ENCODE results near the gene FAM114A1. TPM values are rescaled to one million over a fixed set of nuclear protein-coding genes. Genes with fewer than 3 reads are reported as not detected.
A peak's percentile ranks its signal among the peaks of the same experiment; 100 is the strongest.

FAM114A1 gene
- total and polyA plus RNA-seq, 2 of the 4 experiments (the other 2 are of a cell fraction), result 135 to 649 TPM

DNA sequence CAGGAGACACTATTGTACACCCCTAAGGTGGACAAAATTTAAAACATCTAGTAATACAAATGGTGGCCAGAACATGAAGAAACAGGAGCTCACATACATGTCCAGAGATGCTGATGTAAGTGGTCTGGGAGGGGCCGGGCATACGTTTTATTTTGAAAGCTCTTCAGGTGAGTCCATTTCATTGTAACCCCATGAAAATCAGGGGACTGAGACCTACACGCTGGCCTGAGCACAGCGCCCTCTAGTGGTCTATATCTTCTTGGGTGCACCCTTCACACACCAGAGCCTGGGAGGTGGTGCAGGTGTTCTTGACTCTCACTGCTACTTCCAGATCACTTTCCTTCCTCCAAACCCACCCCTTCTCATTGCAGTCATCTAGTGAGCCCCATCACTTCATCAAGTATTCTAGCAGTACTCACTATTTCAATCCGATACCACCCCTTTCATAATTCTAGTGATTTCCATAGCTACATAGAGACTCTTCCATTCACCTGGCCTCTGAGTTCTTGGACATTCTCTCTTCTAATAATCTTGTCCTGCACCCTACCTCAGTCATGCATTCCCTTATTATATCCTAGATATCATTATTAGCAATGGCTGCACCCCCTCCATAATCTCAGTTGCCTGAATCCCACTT is 6.7 kb upstream of the FAM114A1 start (continued):
- no peak for TF ChIP-seq NFE2L2 (IDR thresholded peaks at IDR 0.05; ENCODE audit: low read depth, low read length)

DNA sequence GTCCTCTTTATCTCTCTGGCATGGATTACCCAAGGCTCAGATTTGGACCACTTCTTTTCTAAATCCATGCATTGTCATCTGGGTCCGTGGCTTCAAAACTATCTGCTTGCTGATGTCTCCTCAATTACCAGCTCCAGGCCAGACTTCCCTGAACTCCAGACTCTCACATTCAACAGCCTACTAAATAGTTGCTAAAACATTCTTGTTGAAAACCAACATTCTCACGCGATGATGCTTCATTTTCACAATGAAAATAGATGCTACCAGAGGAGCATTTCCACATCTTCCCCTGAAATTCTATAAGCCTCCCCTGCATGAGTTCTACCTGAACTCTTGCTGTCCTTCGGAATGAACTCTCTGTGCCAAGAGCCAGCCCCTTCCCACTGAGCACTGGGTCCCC is 5.8 kb upstream of the FAM114A1 start:
- dilution Hi-C loops (cut with HindIII; ENCODE audit: low sequenced_read_pairs, unreplicated experiment), result no loop called here
- H3K79me1 ChIP-seq (ENCODE audit: low read depth in 1 of 2, low read length in 2 of 2), result peaks cover 0 to 3% of the 10 kb centered on the region in 2 experiments; a peak in 2 of 4 replicates
- H2AFZ ChIP-seq (replicated peaks; ENCODE audit: low read length, poor library complexity), result no peak overlapping the region
- H2BK15ac ChIP-seq (ENCODE audit: low read depth, low read length), result no peak overlapping the region
- H4K8ac ChIP-seq (ENCODE audit: low read depth in 2 of 2, low read length in 2 of 2), result no peak overlapping the region
- H4K5ac ChIP-seq (ENCODE audit: low read depth, low read length), result 0 out of 2 replicates have a peak overlapping the region, but pooled peaks have one; percentile 58
- H3K9me1 ChIP-seq (ENCODE audit: insufficient read depth, low read length), result peaks cover 3% of the 10 kb centered on the region; the same call in 1 of the 2 replicates
- H3K14ac ChIP-seq (replicated peaks; ENCODE audit: low read depth, low read length), result no peak overlapping the region; the same call in 1 of the 2 replicates
- no peak overlapping the region for H3K4me2 ChIP-seq (ENCODE audit: low read depth, low read length)
- intact Hi-C loops (cut with micrococcal nuclease), result no loop called here
- no peak overlapping the region for H2AK5ac ChIP-seq (ENCODE audit: low read depth, low read length)
- ChIA-PET CTCF (interaction anchor here (0.8 to 1.6 kb wide), 2 partner anchors 19 to 56 kb away, joined by 3 to 4 read pairs; no protein-coding TSS in a partner anchor), POLR2A (ENCODE audit: unreplicated experiment) (no interaction called here)
- no peaks in the 10 kb centered on the region for H3K27me3 ChIP-seq (ENCODE audit: control insufficient read depth, insufficient read depth, low read length)
- 73% methylated on average over 4 of the region's 4 CpGs; no CpG with 5 or more reads in 1 of the 2 experiments for WGBS, 2 experiments (ENCODE audit: extremely low coverage in 2 of 2, insufficient read length in 1 of 2)
- no peak overlapping the region for H3K27ac ChIP-seq (ENCODE audit: insufficient read depth, low read length)
- H2AK9ac ChIP-seq (replicated peaks; ENCODE audit: low read depth, low read length, poor library complexity), result no peak overlapping the region
- peaks cover 8% of the 10 kb centered on the region for H3K4me1 ChIP-seq (ENCODE audit: control insufficient read depth, insufficient read depth, low read length)
- no peaks in the 10 kb centered on the region for H3K9me3 ChIP-seq (ENCODE audit: control insufficient read depth, insufficient read depth, low read length)
- H3K18ac ChIP-seq (ENCODE audit: low read depth, low read length), result 0 out of 2 replicates have a peak overlapping the region, but pooled peaks have one; percentile 9
- no peak overlapping the region for H3K56ac ChIP-seq (ENCODE audit: extremely low read depth, insufficient read depth, low read length)
- peak overlapping the region; percentile 10; the same call in 1 of the 2 replicates for H3K23ac ChIP-seq (ENCODE audit: low read depth, low read length)
- DNase-seq, result no peak
- no peaks in the 10 kb centered on the region for H3K36me3 ChIP-seq (ENCODE audit: control insufficient read depth, insufficient read depth, low read length)
- in situ Hi-C loops (cut with MboI; ENCODE audit: low sequenced_read_pairs), result no loop called here
- TF ChIP-seq CTCF (conservative IDR thresholded peaks at IDR 0.05; ENCODE audit: low read depth, low read length) (no peak), SMC3 (IDR thresholded peaks at IDR 0.05; ENCODE audit: low read depth, low read length) (no peak), CEBPB (IDR thresholded peaks at IDR 0.05; ENCODE audit: low read depth, low read length) (no peak), CHD1 (IDR thresholded peaks at IDR 0.05; ENCODE audit: low read depth, low read length) (no peak), RFX5 (IDR thresholded peaks at IDR 0.05; ENCODE audit: low read depth, low read length) (no peak), POLR2A (IDR thresholded peaks at IDR 0.05; ENCODE audit: low read depth, low read length) (no peak), BHLHE40 (IDR thresholded peaks at IDR 0.05; ENCODE audit: low read depth, low read length) (no peak), MAFK (IDR thresholded peaks at IDR 0.05; ENCODE audit: low read depth, low read length) (no peak), MXI1 (IDR thresholded peaks at IDR 0.05; ENCODE audit: borderline replicate concordance, low read depth, low read length) (no peak), NFE2L2 (IDR thresholded peaks at IDR 0.05; ENCODE audit: low read depth, low read length) (no peak), RCOR1 (IDR thresholded peaks at IDR 0.05; ENCODE audit: insufficient replicate concordance, low read length) (no peak), RAD21 (IDR thresholded peaks at IDR 0.05; ENCODE audit: low read length) (no peak), MAZ (IDR thresholded peaks at IDR 0.05; ENCODE audit: borderline replicate concordance, low read depth, low read length) (no peak)
- TF ChIP-seq, protein P1, sequence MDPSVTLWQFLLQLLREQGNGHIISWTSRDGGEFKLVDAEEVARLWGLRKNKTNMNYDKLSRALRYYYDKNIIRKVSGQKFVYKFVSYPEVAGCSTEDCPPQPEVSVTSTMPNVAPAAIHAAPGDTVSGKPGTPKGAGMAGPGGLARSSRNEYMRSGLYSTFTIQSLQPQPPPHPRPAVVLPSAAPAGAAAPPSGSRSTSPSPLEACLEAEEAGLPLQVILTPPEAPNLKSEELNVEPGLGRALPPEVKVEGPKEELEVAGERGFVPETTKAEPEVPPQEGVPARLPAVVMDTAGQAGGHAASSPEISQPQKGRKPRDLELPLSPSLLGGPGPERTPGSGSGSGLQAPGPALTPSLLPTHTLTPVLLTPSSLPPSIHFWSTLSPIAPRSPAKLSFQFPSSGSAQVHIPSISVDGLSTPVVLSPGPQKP (IDR thresholded peaks at IDR 0.05; ENCODE audit: borderline replicate concordance, low read depth, low read length), result no peak
- H4K91ac ChIP-seq (ENCODE audit: insufficient read depth, low read depth, low read length), result no peak overlapping the region
- H2BK20ac ChIP-seq (ENCODE audit: low read depth, low read length), result no peak overlapping the region
- no peak overlapping the region for H2BK5ac ChIP-seq (ENCODE audit: low read depth, low read length, poor library complexity, severe bottlenecking)
- no peaks in the 10 kb centered on the region for H4K20me1 ChIP-seq (ENCODE audit: insufficient read depth, low read length)
- H2BK120ac ChIP-seq (ENCODE audit: low read depth, low read length), result peak overlapping the region; percentile 11; the same call in 1 of the 2 replicates
- ATAC-seq (ENCODE audit: low read depth), result no peak
- H3K4me3 ChIP-seq (ENCODE audit: insufficient read depth, low read depth, low read length), result no peak overlapping the region
- BruUV-seq (replicated peaks), result no TSS peak
- H3K9ac ChIP-seq (ENCODE audit: low read depth, low read length), result no peak overlapping the region
- H3K4ac ChIP-seq (ENCODE audit: low read depth, low read length), result no peak overlapping the region
